HG02852 (cell line): ENCODE measurements around the gene HSPA12B.
A peak's percentile ranks its signal among the peaks of the same experiment; 100 is the strongest.

Experiments used
- ATAC-seq: cut with Tn5 transposase; IDR thresholded peaks from one replicate; pipeline ENCODE4 v1.9.1; 2021; ENCODE audit warnings: mild to moderate bottlenecking, moderate library complexity; ENCODE audit not compliant: unreplicated experiment

The HSPA12B gene

GRCh38 chr20:3763671-3764601 lies 31.5 kb downstream of the HSPA12B start:
- ATAC-seq = no peak

- ATAC-seq = no peak
Measured at GRCh38 chr20:3764659-3765058, 32.2 kb downstream of the HSPA12B start.

DNA sequence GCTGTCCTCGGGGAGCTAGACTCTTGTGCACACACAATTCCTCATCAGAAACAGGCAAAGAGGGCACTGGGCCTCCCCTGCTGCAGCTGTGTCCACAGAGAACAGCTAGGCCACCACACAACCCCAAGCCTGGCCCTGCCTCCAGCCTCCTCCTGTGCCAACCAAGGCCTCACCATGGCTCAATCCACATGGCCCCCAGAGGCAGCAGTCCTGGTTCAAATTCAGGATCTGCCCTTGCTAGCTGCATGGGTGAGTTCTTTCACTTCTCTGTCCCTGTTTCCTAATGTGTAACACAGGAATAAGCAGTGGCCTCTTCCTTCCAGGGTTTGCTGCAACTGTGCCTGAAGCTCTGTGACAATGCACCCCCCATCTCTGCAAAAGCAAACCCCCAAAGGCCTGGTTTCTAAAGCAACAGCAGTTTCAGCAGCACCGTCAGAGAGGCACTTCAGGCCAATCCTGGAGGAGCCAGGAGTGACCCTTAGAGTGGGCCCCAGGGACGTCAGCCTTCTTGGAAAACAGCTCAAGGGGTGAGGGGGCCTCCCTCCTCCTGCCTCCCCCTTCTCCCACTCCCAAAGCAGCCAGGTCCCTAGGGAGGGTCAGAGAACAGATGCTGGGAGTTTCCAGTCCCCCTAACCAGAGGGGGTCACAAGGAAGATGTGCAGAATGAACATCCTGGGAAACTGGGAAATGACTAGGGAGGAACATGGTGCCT lies 32.8 kb downstream of the HSPA12B start:
- no peak for ATAC-seq

DNA sequence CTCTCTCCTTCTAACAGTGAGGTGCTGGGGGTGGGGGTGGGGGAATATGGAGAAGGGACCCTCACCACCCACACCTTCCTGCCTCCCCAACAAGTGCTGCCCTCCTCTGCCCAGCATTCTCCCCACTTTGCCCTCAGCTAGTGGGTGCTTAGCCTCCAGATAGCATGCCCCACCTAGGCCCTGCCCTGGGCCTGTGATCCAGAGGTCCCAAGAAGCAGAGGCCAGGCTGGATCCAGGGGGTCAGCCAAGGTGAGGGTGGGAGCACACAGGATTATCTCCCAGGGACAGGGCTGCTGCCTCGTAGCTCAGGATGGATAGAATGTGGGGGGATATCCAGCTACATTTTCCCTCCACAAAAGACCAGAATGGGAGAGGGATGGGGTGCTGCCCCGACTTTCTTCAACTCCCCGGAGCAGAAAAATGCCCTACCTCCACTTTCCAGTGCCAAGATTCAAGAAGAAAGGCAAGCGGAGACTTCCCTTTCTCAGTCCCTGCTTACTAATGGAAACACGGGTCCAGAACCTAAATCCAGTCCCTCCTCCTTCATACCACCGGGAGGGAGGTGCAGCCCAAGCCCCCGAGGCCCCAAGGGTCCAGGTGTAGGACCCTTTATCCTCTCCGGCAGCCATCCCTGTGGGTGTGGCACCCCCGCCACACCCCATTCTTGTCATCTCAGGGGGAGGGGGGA lies 34.1 kb downstream of the HSPA12B start:
- ATAC-seq = no peak

- no peak for ATAC-seq
Measured at GRCh38 chr20:3767110-3767426, 34.6 kb downstream of the HSPA12B start.

DNA sequence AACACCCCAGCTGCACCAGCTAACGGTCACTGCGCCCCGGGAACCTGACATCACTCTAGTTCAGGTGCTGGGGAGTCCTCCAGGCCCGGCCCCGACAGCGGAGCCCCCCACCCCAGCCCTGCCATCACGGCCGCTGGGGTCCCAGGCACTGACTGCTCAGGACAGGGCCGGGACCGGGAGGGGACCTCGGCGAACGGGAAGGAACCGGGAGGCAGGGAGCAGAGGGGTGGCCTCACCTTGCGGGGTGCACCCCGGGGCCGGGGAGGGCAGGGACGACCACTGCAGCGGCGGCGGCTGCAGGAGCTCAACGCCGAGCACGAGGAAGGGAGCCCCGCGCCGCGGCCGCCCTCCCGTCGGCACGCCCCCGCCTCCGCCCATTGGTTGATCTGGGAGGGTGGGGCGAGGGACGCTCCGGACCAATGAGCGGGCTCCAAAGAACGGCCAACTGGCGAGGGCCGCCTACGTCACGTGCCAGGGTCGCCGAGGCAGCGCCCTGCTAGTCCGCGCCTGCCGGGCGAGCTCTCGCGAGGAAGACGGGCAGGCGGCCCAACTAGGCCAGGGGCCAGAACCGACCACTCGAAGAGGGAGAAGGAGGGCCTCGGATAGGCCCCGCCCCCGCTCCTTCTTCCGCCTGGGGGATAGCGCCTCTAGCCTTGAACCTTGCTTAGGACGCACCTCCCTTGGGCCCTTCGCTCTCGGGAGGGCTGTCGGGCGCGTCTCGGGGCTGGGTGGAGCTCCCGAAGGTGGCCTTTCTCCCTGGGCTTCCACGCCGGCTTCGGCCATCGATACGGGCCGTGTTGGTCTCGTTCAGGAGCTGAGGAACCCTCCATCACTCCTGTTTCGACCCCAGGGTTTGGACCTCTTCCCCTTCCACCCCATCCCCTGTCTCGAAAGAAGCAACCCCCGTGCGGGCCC lies 35.2 kb downstream of the HSPA12B start, which contains the start of gene ADISSP:
Gene ADISSP (minus strand): TSS at position 327 of the 915 bp plus-strand sequence. CDS start 7,653 bp downstream, outside the sequence.
- ATAC-seq = peak; percentile 94

- ATAC-seq = peak; percentile 37
Measured at GRCh38 chr20:3768342-3769130, 36.1 kb downstream of the HSPA12B start.

- no peak for ATAC-seq
Measured at GRCh38 chr20:3771552-3772058, 39.1 kb downstream of the HSPA12B start.

DNA sequence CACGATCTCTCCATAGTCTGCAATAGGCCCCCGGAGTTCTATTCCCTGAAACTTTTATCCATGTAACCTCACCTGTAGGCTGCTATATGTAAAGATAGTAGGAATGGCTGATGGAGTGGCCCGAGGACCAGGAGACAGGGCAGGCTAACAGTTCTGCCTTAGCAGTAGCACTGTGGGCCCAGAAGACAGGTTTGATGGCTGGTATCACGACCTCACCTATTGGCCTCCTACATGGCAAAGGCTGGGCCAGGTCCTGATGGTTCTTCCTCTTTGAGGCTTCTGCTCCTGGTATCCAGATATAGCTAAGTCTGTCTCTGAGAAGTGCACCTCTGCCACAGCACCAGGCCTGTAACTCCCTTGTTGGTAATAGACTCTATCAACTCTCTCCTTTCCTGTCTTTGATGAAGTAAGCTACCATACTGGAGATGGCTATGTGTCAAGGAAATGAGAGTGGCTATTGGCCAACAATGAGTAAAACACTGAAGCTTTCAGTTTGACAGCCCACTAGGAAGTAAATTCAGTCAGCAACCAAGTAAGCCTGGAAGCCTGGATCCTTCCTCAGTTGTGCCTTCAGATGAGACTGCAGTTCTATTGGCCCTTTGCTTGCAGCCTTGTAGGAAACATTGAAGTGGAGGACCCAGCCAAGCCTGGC lies 43.1 kb downstream of the HSPA12B start:
- ATAC-seq = no peak

GRCh38 chr20:3777381-3777715 lies 44.9 kb downstream of the HSPA12B start:
- no peak for ATAC-seq

- ATAC-seq = no peak
Measured at GRCh38 chr20:3777716-3778629, 45.5 kb downstream of the HSPA12B start.

DNA sequence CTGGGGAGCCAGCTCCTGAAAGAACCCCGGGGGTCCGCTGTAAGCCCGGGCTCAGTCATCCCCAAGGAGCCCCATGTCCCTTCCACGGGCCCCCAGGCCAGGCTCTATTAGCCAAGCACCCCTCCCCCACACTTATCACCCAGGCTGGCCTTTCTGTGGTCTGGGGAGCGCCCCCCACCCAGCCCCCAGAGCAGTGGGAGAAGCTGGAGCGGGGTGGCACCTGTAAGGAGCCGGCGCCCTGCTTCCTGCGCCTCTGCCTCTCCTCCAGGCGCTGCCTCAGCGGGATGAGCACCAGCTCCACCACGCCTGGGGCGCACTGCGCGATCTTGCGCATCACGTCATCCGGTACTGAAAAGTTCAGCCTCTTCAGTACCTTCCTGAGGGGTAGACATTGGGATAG lies 46.5 kb downstream of the HSPA12B start:
- no peak for ATAC-seq

DNA sequence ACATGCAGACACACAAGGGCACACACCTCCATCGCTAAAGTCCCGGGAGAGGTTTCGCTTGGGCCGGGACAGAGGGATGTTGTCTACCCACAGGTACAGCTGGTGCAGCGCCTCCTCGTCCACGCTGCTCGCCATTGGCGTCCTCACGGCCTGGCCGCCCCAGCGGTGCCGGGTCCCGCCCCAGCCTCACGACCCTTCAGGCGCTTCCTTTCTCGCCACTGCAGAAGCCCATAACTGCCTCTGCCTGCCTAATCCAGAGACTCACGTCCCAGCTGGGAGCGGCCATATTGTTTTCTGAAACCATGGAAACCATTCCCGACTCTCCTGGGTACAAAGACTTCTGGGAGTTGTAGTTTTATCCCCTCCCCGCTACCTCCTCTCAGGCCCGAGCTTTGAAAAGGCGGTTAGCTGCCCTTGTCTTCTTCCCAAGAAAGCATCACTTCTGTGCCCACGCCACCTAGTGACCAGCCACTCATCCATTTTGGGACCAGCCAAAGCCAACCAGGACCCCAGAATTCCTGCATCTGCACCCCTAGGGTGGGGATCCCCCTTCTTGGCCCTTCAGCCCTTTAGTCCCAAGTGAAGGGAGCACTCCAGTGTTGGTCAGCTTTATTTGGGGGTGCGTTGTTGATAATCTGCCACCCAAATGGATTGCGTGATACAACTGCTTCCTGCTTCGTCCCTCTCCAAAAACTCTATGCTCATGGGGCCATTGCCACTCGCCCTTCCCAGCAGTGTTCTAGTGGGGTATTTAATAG lies 48.8 kb downstream of the HSPA12B start, which contains the start of gene SPEF1:
Gene SPEF1 (minus strand): TSS at position 296 of the 758 bp plus-strand sequence. CDS start 161 bp downstream, at position 135.
- peak; percentile 71 for ATAC-seq

GRCh38 chr20:3782597-3782996 lies 50.1 kb downstream of the HSPA12B start:
- no peak for ATAC-seq

DNA sequence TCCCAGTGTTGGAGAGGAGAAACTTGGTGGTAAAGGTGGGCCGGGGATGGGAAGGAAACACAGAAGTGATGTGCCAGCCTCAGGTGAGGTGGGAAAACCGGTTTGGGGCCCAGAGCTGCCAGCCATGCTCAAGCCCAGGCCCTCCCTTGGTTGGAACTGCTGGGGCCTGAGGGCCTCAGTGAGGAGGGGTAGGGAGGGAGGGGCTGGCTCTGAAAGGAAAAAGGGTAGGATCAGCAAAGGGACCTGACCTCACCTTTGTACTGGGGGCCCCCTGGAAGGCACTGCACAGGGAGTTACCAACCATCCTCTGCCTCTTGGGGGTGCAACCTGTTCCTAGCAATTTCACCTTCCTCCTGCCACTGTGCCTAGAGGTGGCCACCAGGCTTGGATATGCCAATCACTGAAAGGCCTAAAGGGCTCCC lies 50.6 kb downstream of the HSPA12B start:
- no peak for ATAC-seq

DNA sequence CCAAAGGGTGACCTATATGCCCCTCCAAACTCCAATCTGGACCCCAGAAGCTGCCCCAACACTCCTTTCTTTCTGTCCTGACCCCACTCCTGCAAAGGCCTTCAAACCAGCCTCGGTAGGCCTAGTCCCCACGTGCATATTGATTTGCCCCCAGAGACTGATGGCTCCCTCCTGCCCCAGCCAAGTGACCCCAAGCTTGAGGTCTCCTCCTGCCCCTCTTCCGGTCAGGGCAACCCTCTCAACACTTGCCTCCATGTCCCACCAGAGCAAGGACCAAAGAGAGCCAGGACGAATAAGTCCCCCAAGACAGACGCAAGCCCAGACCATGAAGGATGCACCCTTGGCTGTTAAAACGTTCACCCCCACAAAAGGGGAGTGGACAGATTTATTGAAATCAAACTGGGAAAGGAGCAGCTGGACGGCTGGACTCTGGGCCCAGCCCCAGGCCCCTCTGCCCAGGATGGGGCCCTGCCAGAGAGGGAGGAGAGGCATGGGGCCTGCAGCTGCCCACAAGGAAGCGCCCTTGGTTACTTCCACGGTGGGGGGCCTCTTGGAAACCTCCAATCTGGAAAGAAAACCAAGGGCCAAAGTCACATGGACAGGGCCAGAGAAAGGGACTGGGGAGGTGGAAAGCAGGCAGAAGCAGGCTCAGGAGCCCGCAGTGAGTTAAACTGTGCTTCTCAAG lies 51.2 kb downstream of the HSPA12B start:
- ATAC-seq = no peak
